Keratinocyte (primary cell): Measurements from ENCODE around the gene ARHGAP32. TPM values are rescaled to one million over a fixed set of nuclear protein-coding genes. Genes with fewer than 3 reads are reported as not detected.
A peak's percentile ranks its signal among the peaks of the same experiment; 100 is the strongest.

Experiments used
- DNase-seq: peaks from one replicate; pipeline ENCODE4 v3.0.0-alpha.2; 2011; ENCODE audit warnings: low read depth, missing footprints, low spot score
- FAIRE-seq: peaks from 2 replicates; lab custom pipeline; 2011; peaks lifted over from hg19 to GRCh38; lab: Jason Lieb, UNC
- H2AFZ ChIP-seq: 2 replicates; pipeline ENCODE4 v1.6.0; 2012; ENCODE audit warnings: low read length, control low read depth, inconsistent platforms; ENCODE audit not compliant: control insufficient read depth
- H3K27ac ChIP-seq: 2 replicates; pipeline ENCODE4 v1.5.1; 2011; ENCODE audit warnings: low read length; ENCODE audit not compliant: control insufficient read depth, insufficient read depth
- H3K27me3 ChIP-seq: 3 replicates; pipeline ENCODE4 v1.6.0; 2011; ENCODE audit warnings: low read length; ENCODE audit not compliant: control insufficient read depth, insufficient read depth; ENCODE audit errors: extremely low read depth
- H3K36me3 ChIP-seq, 2 experiments: 2 replicates in 1 of 2; 3 replicates in 1 of 2; pipeline ENCODE4 v1.5.1; 2011; ENCODE audit warnings: low read length in 2 of 2, mild to moderate bottlenecking in 1 of 2; ENCODE audit not compliant: control insufficient read depth in 2 of 2, insufficient read depth in 2 of 2; ENCODE audit errors: extremely low read depth in 1 of 2
- H3K4me1 ChIP-seq: 3 replicates; pipeline ENCODE4 v1.5.1; 2011; ENCODE audit warnings: low read length; ENCODE audit not compliant: control insufficient read depth, insufficient read depth; ENCODE audit errors: extremely low read depth
- H3K4me2 ChIP-seq: 3 replicates; pipeline ENCODE4 v1.6.0; 2011; ENCODE audit warnings: low read depth, low read length; ENCODE audit not compliant: control insufficient read depth, insufficient read depth; ENCODE audit errors: extremely low read depth
- H3K4me3 ChIP-seq, 3 experiments: fragments of 200-600 bp in 1 of 3; sonication (generic) in 1 of 3; 2 replicates in 2 of 3; 3 replicates in 1 of 3; pipeline ENCODE4 v1.5.1; 2011 to 2016; ENCODE audit warnings: low read length in 3 of 3, mild to moderate bottlenecking in 3 of 3, control low read depth in 2 of 3, inconsistent platforms in 1 of 3, low read depth in 1 of 3, mixed read lengths in 1 of 3, mixed run types in 1 of 3, moderate library complexity in 1 of 3; ENCODE audit not compliant: control insufficient read depth in 2 of 3, insufficient read depth in 2 of 3; ENCODE audit errors: extremely low read depth in 1 of 3
- H3K79me2 ChIP-seq: 2 replicates; pipeline ENCODE4 v1.6.0; 2012; ENCODE audit warnings: low read length; ENCODE audit not compliant: control insufficient read depth, insufficient read depth
- H3K9ac ChIP-seq: 3 replicates; pipeline ENCODE4 v1.6.0; 2011; ENCODE audit warnings: low read length; ENCODE audit not compliant: control insufficient read depth, insufficient read depth; ENCODE audit errors: extremely low read depth
- H3K9me1 ChIP-seq: 3 replicates; pipeline ENCODE4 v1.6.0; 2011; ENCODE audit warnings: low read length; ENCODE audit not compliant: control insufficient read depth, insufficient read depth; ENCODE audit errors: extremely low read depth
- H3K9me3 ChIP-seq: 2 replicates; pipeline ENCODE4 v1.5.1; 2012; ENCODE audit warnings: low read depth, low read length; ENCODE audit not compliant: control insufficient read depth
- H4K20me1 ChIP-seq: 3 replicates; pipeline ENCODE4 v1.6.0; 2011; ENCODE audit warnings: low read length; ENCODE audit not compliant: control insufficient read depth, insufficient read depth; ENCODE audit errors: extremely low read depth
- CTCF ChIP-seq, 3 experiments: IDR thresholded peaks in 1 of 3; conservative IDR thresholded peaks in 1 of 3; optimal IDR thresholded peaks in 1 of 3; 2 replicates in 2 of 3; 3 replicates in 1 of 3; pipeline versions ENCODE3 to v1.5.1; 2011; ENCODE audit warnings: low read length in 3 of 3, mild to moderate bottlenecking in 3 of 3, moderate library complexity in 2 of 3, control low read depth in 1 of 3, inconsistent platforms in 1 of 3; ENCODE audit not compliant: insufficient read depth in 2 of 3; ENCODE audit errors: extremely low read depth in 1 of 3
- EZH2 ChIP-seq: IDR thresholded peaks from one replicate; pipeline ENCODE4 v1.6.1; 2012; ENCODE audit warnings: inconsistent platforms, mild to moderate bottlenecking, low read length, moderate library complexity
- dilution Hi-C: fragments of 300-500 bp; cut with MboI; formaldehyde crosslinking; loops from one replicate; pipeline ENCODE4 v1.7.0; 2020; ENCODE audit warnings: low sequenced_read_pairs; ENCODE audit not compliant: extremely low pct_ligation_motif_present
- polyA plus RNA-seq, 5 experiments: library from polyadenylated mRNA; depleted of rRNA in 3 of 5; stranded (reverse) in 3 of 5; stranded (forward) in 1 of 5; unstranded in 1 of 5; fragments of >200 nt; gene quantifications; 1 replicate in 1 of 5; 2 replicates in 3 of 5; 3 replicates in 1 of 5; pipeline versions ENCODE4 v1.2.1 to v1.2.3, GENCODE V29; 2011 to 2012; ENCODE audit warnings: missing spikeins in 2 of 5, low read depth in 1 of 5, low replicate concordance in 1 of 5

The ARHGAP32 gene
- polyA plus RNA-seq, 1 donor (not counting 4 experiments of a cell fraction or from before 2014, with no cell fraction given) = 10.8 TPM

GRCh38 chr11:128953151-128953550, 239.0 kb downstream of the ARHGAP32 start:
- no peaks in the 10 kb centered on the region for H3K79me2 ChIP-seq
- H3K27me3 ChIP-seq = no peaks in the 10 kb centered on the region
- H4K20me1 ChIP-seq = no peaks in the 10 kb centered on the region
- H3K36me3 ChIP-seq = no peaks in the 10 kb centered on the region
- no peak overlapping the region for H3K4me3 ChIP-seq
- no peak overlapping the region for H3K4me2 ChIP-seq
- H3K9ac ChIP-seq = no peak overlapping the region
- H3K9me1 ChIP-seq = no peaks in the 10 kb centered on the region
- no peak overlapping the region for H2AFZ ChIP-seq
- H3K9me3 ChIP-seq = no peaks in the 10 kb centered on the region
- DNase-seq (no peak), FAIRE-seq (no peak)
- dilution Hi-C loops = no loop called here
- TF ChIP-seq CTCF (optimal IDR thresholded peaks at IDR 0.05 in 1 of 3, IDR thresholded peaks at IDR 0.05 in 1 of 3, conservative IDR thresholded peaks at IDR 0.05 in 1 of 3; ENCODE audit: extremely low read depth in 1 of 3, insufficient read depth in 2 of 3, low read length in 3 of 3) (no peak), EZH2 (no peak)
- H3K4me1 ChIP-seq = no peaks in the 10 kb centered on the region
- no peak overlapping the region for H3K27ac ChIP-seq

- peak overlapping the region; percentile 14 for H2AFZ ChIP-seq
- H3K27ac ChIP-seq = no peak overlapping the region
- no peaks in the 10 kb centered on the region for H3K4me1 ChIP-seq
- no peaks in the 10 kb centered on the region for H4K20me1 ChIP-seq
- no peaks in the 10 kb centered on the region for H3K36me3 ChIP-seq
- no peak for TF ChIP-seq EZH2
- TF ChIP-seq CTCF (optimal IDR thresholded peaks at IDR 0.05 in 1 of 3, IDR thresholded peaks at IDR 0.05 in 1 of 3, conservative IDR thresholded peaks at IDR 0.05 in 1 of 3; ENCODE audit: extremely low read depth in 1 of 3, insufficient read depth in 2 of 3, low read length in 3 of 3) = no peak
- H3K9me3 ChIP-seq = no peaks in the 10 kb centered on the region
- H3K79me2 ChIP-seq = no peaks in the 10 kb centered on the region
- no peaks in the 10 kb centered on the region for H3K9me1 ChIP-seq
- FAIRE-seq = no peak
- dilution Hi-C loops = no loop called here
- H3K27me3 ChIP-seq = no peaks in the 10 kb centered on the region
- no peak overlapping the region for H3K4me3 ChIP-seq
- H3K9ac ChIP-seq = no peak overlapping the region
- no peak overlapping the region for H3K4me2 ChIP-seq
- DNase-seq = no peak
These were observed 242.2 kb downstream of the ARHGAP32 start for GRCh38 chr11:128949791-128950454.
